Measurements from ENCODE around the gene MYO9B.

DNA sequence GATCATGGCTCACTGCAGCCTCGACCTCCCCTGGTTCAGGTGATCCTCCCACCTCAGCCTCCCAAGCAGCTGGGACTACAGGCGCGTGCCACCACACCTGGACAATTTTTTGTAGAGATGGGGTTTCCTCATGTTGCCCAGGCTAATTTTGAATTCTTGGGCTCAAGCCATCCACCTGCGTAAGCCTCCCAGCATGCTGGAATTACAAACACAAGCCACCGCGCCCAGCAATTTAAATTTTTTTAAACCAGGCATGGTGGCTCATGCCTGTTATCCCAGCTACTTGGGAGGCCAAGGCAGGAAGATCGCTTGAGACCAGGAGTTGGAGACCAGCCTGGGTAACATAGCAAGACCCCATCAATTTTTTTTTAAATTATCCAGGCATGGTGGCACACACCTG is 79.7 kb downstream of the MYO9B start:
- TF ChIP-seq EZH2 (IDR thresholded peaks at IDR 0.05; ENCODE audit: insufficient read depth, poor library complexity, severe bottlenecking) (no peak), EZH2phosphoT487 (IDR thresholded peaks at IDR 0.05; ENCODE audit: insufficient read depth, low read depth) (no peak)

Data from GM23248 (cell line).